HG02610 (cell line): ENCODE data around the gene NELL1.
"Not testable (repeated sequence)": the region's sequence is repeated elsewhere in the genome, so short reads cannot be mapped to it uniquely, and the experiment has no call there.

ENCODE experiments used
- ATAC-seq: cut with Tn5 transposase; IDR thresholded peaks from one replicate; pipeline ENCODE4 v1.9.1; 2021; ENCODE audit warnings: mild to moderate bottlenecking, moderate library complexity; ENCODE audit not compliant: unreplicated experiment

Gene NELL1

DNA sequence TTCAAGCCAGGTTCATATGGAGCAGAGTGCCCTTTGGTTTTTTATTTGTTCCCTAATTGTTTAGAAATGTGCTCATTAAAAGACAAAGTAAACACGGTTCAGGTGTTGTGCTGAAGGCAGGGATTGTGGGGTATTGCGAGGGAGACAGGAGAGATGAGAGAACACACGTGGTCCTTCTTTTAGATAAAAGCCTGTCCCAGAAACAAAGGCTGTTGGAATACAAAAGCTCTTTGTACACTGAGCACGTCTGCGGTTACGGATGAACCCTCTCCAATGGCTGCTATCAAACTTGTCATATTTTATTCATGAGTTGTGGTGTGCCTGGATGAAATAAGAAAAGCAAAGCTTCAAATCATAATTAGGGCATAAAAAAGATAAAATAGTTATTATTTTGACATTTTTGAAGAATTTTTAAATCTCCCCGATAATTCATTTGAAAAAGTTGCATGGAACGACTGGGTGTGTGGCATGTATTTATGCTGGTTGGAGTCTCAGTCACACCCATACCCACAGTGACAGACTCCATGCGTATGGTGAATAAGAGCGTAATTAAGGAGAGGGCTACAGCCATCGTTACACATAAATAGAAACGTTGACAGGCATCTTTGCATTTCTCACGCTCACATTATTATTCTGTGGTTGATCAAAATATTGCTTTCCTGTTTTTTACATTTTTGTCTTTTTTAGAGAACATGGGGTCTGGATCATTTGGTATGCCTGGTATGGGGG, 92.9 kb downstream of the NELL1 start:
- no peak for ATAC-seq

DNA sequence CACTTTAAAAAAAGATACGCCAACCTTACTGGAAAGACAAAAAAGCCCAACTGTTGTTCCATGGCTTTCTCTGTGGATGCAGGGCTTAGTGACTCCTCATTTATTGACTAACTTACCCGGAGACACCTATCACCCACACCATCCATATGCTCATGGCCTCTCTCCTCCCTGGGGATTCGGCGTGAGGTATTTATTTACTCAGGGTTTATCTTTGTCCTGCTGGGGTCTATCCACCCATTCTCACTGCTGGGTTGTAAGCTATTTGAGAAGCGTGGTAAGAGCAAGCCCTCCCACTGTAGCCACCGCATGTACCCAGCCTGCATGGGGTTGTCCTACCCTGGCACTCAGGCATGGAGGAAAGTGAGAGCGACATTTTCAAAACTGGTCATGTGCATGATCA, 93.6 kb downstream of the NELL1 start:
- ATAC-seq: no peak

DNA sequence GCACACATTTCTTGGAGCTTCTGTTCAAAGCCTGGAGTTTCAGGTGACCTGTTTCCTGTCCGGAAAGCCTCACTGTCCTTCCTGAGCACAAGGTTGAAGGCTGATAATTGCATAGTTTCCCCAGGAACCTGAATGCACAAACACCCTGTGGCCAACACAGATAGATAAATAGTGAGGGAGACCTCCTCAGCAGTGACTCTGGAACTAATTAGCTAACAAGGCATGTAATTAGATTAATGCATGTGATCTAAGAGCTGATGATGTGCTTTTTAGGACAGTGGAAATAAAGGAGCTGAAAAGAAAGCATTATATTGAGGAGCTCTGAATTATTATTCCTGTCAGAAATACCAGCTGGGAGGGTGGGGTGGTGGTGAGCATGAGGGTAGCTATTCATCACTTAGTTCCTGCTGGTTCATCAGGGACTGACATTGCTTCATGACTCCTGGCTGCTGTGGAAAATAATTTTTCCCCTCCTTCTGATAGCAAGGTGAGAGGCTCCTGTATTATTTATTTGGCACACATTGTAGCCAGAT, 101.1 kb downstream of the NELL1 start:
- ATAC-seq: no peak

DNA sequence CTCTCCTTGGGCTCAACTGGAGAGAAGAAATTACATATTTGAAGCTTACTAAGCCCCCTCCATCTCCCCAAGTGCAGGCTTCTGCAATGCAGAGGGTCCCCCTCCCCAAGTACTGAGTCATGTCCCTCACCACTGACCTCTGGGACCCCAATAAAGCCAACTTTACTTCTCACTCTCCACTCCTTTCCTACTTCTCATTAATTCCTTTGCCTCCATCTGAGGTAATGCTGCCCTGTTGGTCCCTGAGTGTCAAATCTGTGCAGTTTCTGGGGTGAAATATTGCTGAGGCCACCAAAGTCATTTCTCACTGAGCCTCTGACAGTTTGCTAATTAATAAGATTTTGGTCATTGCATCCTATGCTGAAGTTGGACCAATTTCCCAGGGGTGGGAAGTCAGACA, 101.6 kb downstream of the NELL1 start:
- no peak for ATAC-seq

DNA sequence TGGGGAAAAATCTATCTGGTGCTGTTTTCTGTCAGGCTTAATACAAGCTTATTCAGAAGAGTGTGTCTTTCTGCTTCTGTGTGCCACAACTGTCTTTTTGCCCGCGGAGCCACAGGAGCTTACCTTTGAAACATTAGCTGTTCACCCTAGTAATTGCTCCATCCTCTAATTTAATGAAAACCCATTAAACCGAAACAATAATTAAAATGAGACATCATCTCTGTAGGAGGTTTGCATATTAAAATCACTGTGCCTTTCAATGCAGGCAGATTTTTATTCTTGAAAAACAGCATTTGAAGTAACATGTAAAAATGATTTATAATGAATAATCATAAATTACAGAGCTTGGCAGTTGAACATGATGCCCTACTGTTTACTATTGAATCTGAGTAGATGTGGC, 102.3 kb downstream of the NELL1 start:
- no peak for ATAC-seq

DNA sequence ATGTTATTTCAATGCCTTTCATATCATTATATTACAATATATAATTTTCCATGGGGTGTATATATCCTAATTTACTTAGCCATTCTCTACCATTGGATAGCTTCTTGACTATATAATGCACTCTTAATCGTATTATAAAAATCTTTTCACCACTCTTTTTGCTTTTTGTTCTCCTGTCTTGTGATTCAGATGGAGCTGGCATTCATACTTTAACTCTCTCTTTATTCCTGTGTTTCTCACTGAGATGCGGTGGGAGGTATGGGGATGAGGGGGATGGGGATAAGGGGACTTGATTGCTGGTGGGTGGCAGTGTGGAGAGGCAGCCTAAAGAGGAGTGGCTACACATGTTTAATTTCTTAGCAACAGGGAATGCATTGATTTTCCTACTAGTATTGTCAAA, 105.9 kb downstream of the NELL1 start:
- no peak for ATAC-seq

DNA sequence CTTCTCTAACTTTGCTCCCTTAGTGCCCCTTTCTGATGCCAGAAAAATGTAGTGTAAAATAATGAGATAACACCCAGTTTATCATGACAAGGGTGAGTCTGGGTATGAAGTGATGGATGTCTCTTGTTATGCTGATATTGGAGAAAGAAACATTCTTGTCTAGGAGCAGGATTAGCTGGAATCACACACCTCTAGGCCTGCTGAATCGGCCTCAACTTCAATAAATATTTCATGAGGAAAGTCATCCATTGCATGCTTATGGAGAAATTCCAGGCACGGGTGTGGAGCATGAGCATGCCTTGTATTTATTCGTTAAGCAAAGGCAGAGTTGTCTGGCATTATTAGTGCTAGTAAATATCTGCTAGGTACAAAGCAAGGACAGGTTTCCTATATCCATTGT, 113.4 kb downstream of the NELL1 start:
- ATAC-seq: no peak

DNA sequence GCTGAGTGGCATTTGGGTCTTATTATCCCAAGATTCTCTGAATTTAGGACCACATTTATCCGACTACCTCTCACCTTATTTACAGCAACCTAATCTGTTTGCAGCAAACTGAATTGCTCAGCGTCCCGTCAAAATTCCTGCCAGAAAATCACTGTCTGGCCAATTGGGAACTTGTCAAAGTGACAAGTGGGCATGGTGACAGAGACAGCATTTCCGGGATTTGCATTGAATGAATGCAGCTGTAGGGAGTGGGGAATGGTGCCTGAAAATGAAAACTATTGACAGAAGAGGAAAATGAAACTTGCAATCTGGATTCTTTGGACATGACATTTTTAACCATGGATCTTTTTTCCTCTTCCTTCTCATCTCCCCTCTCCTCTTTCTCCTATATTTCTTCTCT, 113.8 kb downstream of the NELL1 start:
- no peak for ATAC-seq

DNA sequence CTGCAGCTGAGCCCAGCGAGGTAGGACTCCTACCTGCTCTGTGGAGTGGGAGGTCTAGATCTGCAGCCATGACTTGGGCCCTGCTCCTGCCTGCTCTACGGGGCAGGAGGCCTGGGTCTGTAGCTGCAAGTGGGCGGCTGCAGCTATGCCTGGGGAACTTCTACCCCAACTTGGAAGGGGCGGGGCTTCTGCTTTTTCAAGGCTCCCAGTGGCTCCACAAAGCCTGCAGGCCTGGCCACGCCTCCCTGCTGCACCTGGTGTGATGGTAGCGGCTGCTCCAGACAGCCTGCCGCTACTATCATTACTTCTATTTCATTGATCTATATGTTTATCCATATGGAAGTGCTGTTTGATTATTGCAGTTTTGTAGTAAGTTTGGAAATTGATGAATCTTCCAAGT, 121.2 kb downstream of the NELL1 start:
- no peak for ATAC-seq

DNA sequence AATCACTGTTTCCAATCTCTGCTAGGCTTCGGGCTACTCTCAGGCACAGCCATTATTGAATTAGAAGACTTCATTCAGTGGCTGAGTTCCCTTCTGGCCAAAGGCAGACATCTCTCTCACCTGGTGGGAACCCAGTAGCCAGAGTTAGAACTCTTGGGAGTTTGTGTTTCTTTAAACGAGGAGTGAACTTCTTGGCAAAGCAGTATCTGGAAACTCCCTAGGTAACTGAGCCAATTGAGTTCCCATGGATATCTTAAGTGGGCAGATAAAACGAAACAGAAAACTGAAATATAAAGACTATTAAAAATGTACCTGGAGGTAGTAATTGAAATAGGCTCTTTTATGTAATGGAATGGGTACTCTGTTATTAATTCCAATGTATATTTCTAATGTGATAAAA, 125.6 kb downstream of the NELL1 start:
- ATAC-seq: no peak

DNA sequence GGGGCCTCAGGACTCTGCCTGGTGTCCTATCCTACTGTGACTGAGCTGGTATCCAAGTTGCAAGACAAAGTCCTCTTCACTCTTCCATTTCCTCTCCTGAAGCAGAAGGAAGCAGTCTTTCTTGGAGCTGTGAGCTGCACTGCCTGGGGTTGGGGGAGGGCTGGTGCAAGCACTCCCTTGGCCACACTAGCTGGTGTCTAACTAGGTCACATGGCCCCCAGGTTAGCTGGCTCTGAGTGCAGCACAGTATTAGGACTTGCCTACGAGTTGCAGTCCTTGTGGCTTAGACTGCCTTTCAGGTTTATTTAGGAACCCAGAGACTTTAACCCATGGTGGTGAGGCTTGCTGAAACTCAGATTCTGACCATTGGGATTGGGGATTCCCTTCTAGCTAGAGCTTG, 138.9 kb downstream of the NELL1 start:
- ATAC-seq: no peak

DNA sequence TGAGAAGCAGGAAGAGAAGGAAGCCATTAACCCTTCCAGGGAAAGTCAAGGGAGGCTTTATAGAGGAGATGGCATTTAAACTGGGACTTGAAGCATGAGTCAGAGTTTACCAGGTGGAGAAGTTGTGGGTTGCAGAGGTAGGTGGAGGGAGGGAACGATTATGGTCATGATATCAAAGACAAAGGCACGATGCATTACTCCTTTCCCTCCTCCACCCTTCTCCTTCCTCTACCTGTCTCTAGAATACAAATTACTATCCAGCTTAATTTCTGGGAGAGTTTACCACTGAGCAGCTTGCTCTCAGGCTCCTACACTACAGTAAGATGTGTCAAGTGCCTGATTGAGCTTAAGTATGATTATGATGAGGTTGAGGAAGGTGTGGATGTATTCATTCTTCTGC, 151.7 kb downstream of the NELL1 start:
- no peak for ATAC-seq

DNA sequence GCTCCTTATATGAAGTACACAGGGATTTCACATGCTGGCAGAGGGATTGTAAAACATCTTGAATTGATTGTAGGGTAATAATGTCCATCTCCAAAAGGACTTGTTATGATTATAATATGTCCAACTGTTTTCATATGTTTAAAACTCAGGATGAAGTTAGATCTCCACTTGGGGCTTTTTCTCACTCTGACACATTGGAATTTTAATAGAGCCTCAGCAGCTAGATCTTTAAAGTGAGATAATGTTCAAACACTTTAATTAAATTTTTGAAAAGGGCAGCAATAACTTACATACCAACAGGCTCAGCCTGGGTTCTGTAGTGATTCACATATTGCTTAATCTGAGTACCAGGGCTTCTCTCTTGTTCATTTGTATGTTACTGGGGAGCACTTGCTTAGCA, 152.1 kb downstream of the NELL1 start:
- no peak for ATAC-seq

DNA sequence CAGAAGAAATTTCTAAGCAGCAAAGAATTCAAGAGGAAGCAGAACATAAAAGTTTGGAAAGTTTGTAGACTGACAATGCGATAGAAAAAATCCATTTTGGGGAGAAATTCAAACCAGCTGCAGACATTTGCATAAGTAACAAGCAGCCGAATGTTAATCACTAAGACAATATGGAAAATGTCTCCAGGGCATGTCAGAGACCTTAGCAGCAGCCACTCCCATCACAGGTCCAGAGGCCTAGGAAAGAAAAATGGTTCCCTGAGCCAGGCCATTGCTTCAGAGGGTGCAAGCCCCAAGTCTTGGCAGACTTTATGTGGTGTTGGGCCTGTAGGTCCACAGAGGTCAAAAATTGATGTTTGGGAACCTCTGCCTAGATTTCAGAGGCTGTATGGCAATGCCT, 155.4 kb downstream of the NELL1 start:
- ATAC-seq: no peak

DNA sequence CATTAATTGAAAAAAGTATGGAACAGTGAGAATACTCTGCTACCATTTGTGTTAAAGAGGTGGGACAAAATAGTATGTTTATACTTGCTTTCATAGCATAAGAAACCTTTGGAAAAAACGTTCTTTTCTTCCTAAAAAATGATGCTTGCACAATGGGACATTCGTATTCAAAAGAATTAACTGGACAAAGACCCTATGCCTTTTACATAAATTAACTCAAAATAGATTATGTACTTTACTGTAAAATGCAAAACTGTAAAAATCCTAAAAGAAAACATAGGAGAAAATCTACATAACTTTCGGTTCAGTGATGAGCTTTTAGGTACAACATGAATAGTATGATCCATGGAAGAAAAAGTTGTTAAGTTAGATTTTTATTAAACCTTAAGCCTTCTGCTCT, 166.2 kb downstream of the NELL1 start:
- no peak for ATAC-seq

DNA sequence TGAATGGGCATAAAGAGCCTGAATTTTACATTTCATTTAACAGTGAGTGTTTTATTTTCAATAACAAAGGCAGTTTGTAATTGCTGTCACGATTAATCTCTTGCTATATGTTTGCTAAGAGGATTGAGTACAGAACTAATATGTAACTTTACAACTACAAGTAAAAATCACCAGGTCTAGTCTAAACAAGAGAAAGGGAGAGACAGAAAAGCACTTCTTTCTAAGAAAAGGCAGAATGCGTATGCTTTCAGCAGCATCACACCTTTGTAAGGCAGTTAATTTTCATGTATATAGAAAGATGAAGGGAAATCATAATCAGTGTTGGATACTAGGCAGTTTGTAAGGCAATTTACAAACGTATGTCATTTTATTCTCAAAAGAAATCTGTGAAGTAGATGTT, 169.8 kb downstream of the NELL1 start:
- ATAC-seq: no peak

DNA sequence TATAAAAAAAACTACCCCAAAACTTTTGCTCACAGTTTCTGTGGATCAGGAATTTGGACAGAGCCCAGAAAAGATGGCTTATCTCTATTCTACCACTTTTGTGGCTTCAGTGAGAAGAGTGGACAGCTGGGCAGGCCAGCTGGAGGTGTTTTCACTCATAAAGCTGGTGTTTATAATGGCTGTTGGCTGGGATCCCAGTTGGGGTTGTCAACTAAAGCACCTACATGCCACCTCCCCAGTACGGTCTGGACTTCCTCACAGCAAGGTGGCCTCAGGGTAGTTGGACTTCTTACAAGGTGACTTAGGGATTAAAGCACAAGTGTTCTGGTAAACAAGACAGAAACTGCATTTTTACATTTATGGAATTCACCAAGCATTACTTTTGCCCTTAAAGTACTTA, 171.0 kb downstream of the NELL1 start:
- ATAC-seq: no peak

DNA sequence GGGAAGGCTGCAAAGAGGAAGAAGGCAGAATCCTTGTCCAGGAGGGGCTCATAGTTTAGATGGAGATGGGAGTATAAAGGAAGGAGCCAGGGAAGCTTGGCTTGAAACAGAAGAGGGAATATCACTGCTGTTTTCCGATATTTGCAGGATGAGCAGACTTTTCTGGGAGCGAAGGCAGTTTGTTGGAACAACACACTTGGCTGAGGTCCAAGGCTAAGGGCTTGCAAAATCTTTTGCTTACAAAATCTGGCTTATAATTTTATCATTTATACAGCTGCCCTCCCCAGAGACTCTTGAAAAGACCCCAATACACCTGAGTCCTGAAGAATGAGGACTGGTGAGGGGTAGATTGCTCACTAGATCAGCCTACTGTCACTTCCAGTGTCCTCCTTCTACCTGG, 174.8 kb downstream of the NELL1 start:
- no peak for ATAC-seq

DNA sequence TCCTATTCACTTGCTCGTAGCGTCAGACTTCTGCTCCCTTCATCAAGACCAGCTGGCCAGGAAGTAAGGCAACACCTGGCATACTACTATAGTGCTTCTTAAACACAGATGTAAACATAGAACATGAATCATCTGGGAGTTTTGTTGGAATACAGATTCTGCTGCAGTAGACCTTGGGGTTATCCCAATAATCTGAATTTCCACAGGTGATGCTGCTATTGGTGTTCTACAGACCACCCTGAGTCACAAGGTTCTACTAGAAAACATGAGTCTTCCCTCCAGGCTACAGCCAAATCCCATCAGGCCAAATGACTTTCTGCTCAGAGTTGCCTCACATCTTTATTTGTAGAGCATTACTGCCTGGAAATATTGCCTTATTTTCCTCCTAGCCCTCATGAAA, 175.2 kb downstream of the NELL1 start:
- ATAC-seq: no peak

DNA sequence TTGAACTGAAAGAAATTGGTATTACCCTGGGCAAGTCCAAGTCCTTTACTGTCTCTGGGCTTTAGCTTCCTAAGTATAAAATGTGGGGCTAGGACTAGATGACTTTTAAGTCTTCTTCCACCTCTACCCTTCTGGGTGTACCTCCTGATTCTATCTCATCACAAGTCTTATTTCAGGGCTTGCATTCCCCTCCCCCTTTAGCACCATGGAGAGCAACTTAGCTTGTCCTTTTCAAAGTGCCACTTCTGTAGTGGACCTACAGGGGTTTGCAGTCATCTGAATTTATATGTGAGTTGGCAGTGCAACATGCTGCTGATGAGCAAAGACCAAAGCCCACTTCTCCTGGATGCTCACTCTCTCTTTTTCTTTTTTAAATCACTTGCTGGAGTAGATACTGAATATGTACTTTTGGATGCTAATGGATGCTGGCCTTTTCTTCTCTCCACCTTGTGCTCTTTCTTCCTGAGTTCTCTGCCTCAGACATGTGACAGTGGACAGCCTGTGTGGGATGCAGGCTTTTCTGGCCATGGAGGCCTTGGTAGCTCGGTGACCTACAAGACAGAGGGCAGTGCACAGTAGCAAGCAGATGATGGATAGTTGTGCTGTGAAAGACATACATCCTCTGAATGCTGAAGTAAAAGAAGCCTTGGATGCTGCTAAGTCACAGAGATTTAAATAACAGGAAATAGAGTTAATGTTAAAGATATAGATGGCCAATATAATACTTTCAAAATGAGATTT, 185.0 kb downstream of the NELL1 start:
- no peak for ATAC-seq

DNA sequence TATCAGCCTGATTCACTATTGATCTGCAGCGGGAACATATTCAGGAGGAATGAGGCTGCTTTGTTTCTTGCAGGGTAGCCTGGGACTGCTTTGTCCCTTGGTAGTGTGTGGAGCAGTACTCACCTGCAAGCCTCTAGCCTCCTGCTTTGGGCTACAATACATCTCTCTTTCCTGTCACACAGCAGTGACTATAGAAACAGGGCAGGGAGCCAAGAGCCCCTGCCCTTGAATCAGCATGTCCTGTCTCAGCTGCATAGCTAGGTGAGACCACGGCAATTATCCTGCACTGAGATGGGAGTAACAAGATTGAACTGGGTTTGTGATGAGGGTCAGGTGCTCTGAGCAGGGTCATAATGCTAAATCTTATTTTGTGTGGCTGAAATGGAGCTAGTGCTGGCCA, 191.9 kb downstream of the NELL1 start:
- no peak for ATAC-seq

DNA sequence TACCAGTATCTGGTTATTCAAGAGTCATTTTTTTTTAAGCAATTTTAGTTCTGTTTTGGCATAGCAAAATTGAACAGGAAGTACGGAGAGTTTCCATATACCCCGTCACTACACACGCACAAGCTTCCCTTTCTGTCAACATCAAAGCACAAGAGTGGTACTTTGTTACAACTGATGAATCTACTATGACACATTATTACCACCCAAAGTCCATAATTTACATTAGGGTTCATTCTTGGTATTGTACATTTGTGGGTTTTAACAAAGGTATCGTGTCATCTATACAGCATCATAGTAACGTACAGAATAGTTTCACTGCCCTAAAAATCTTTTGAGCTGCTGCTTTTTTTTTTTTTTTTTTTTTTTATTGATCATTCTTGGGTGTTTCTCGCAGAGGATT, 192.9 kb downstream of the NELL1 start:
- not testable (repeated sequence) for ATAC-seq

DNA sequence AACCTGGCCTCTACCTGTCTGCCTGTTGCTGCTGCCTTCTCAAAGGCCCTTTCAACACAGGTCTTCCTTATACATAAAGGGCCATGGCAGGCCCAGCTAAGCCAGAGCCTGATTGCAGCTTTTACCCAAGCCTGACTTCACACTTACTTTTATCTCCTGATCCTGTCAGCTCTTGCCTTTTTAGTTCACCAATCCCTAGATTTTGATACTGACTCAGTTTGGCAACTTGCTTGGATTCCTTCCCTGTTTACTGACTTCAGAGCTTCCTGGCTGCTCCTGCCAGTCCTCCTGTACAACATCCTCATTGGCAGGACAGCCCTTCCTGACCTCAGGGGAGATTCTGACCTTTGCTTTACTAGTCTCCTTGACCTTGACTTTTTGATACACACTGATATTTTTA, 195.2 kb downstream of the NELL1 start:
- no peak for ATAC-seq
